ENCODE results near the gene SLC6A17.

GRCh38 chr1:110197905-110198629 lies 47.8 kb downstream of the SLC6A17 start:
- TF ChIP-seq CTCF (IDR thresholded peaks at IDR 0.05), result no peak
- no peak for TF ChIP-seq POLR2AphosphoS5 (IDR thresholded peaks at IDR 0.05; ENCODE audit: insufficient read depth in 1 of 2, low read depth in 1 of 2)
- no peak for TF ChIP-seq POLR2A (IDR thresholded peaks at IDR 0.05)
